HepG2 (cell line): ENCODE data around the gene MTHFD1L. TPM values are rescaled to one million over a fixed set of nuclear protein-coding genes. Genes with fewer than 3 reads are reported as not detected.

Source experiments
- CEBPG ChIP-seq: IDR thresholded peaks from 2 replicates; pipeline ENCODE4 v1.6.1; 2016
- NCOA2 ChIP-seq: sonication (generic); formaldehyde crosslinking; IDR thresholded peaks from 2 replicates; pipeline ENCODE4 v1.8.0; 2022; ENCODE audit warnings: inconsistent platforms
- POLR2G ChIP-seq: fragments of 200-400 bp; formaldehyde crosslinking; IDR thresholded peaks from 2 replicates; pipeline ENCODE4 v1.6.1; 2018; ENCODE audit warnings: mild to moderate bottlenecking, low read depth, low read length, moderate library complexity
- SOX5 ChIP-seq: IDR thresholded peaks from 2 replicates; pipeline ENCODE4 v1.6.1; 2016; ENCODE audit warnings: borderline replicate concordance
- TAF15 ChIP-seq: fragments of 200-400 bp; formaldehyde crosslinking; IDR thresholded peaks from one replicate; pipeline ENCODE4 v1.6.1; 2018; ENCODE audit warnings: mild to moderate bottlenecking, low read depth, low read length; ENCODE audit not compliant: poor library complexity, severe bottlenecking
- TRIM24 ChIP-seq: sonication (generic); formaldehyde crosslinking; IDR thresholded peaks from 2 replicates; pipeline ENCODE4 v1.8.0; 2022; ENCODE audit warnings: mild to moderate bottlenecking, missing genetic modification reagents
- XBP1 ChIP-seq: sonication (generic); formaldehyde crosslinking; IDR thresholded peaks from 2 replicates; pipeline ENCODE4 v1.5.0; 2020; ENCODE audit warnings: missing genetic modification reagents
- ZFX ChIP-seq: sonication (generic); formaldehyde crosslinking; IDR thresholded peaks from 2 replicates; pipeline ENCODE4 v1.4.0; 2020; ENCODE audit warnings: mild to moderate bottlenecking, low read depth, missing genetic modification reagents, moderate library complexity
- ZNF460 ChIP-seq: sonication (generic); formaldehyde crosslinking; IDR thresholded peaks from 2 replicates; pipeline ENCODE4 v1.5.1; 2020; ENCODE audit warnings: missing genetic modification reagents, mild to moderate bottlenecking, borderline replicate concordance
- ZNF549 ChIP-seq: sonication (generic); formaldehyde crosslinking; IDR thresholded peaks from 2 replicates; pipeline ENCODE4 v1.5.0; 2020; ENCODE audit warnings: missing genetic modification reagents
- ZNF766 ChIP-seq: sonication (generic); formaldehyde crosslinking; IDR thresholded peaks from 2 replicates; pipeline ENCODE4 v1.5.0; 2020; ENCODE audit warnings: missing genetic modification reagents, borderline replicate concordance
- ZNF776 ChIP-seq: sonication (generic); formaldehyde crosslinking; IDR thresholded peaks from 2 replicates; pipeline ENCODE4 v1.4.0; 2020; ENCODE audit warnings: mild to moderate bottlenecking, missing genetic modification reagents
- ZSCAN21 ChIP-seq: sonication (generic); formaldehyde crosslinking; IDR thresholded peaks from 2 replicates; pipeline ENCODE4 v1.8.0; 2022; ENCODE audit warnings: mild to moderate bottlenecking, missing genetic modification reagents, moderate library complexity, borderline replicate concordance
- polyA plus RNA-seq, 8 experiments: library from polyadenylated mRNA; depleted of rRNA in 3 of 8; stranded (reverse) in 7 of 8; unstranded in 1 of 8; fragments of >200 nt; fragmentation: Illumina TruSeq in 4 of 8; extraction: Trizol in 4 of 8; gene quantifications; 2 replicates each; pipeline versions ENCODE4 v1.2.1 to v1.2.3, GENCODE V29; 2011 to 2016; ENCODE audit warnings: low read depth in 4 of 8, missing spikeins in 1 of 8, mixed read lengths in 1 of 8; ENCODE audit not compliant: insufficient read depth in 1 of 8
- total RNA-seq, 5 experiments: library from RNA; depleted of rRNA; stranded (reverse); fragments of >200 nt; fragmentation: Illumina TruSeq; extraction: Trizol; gene quantifications; 2 replicates each; pipeline ENCODE4 v1.2.3, GENCODE V29; 2016; ENCODE audit warnings: low read depth in 1 of 5
- TF ChIP-seq, protein P1 (sequence below): sonication (generic); formaldehyde crosslinking; IDR thresholded peaks from 2 replicates; pipeline ENCODE4 v1.4.0; 2020; ENCODE audit warnings: missing genetic modification reagents
- TF ChIP-seq, protein P2 (sequence below): sonication (generic); formaldehyde crosslinking; IDR thresholded peaks from 2 replicates; pipeline ENCODE4 v1.5.1; 2020; ENCODE audit warnings: missing genetic modification reagents, mild to moderate bottlenecking, borderline replicate concordance
- TF ChIP-seq, protein P3 (sequence below): sonication (generic); formaldehyde crosslinking; IDR thresholded peaks from 2 replicates; pipeline ENCODE4 v1.8.1; 2023; ENCODE audit warnings: mild to moderate bottlenecking, missing genetic modification reagents, borderline replicate concordance
- TF ChIP-seq, protein P4 (sequence below): sonication (generic); formaldehyde crosslinking; IDR thresholded peaks from 2 replicates; pipeline ENCODE4 v1.4.0; 2020; ENCODE audit warnings: missing genetic modification reagents
- TF ChIP-seq, protein P5 (sequence below): sonication (generic); formaldehyde crosslinking; IDR thresholded peaks from 2 replicates; pipeline ENCODE4 v1.9.0; 2021; ENCODE audit warnings: missing genetic modification reagents, borderline replicate concordance
- TF ChIP-seq, protein P6 (sequence below): sonication (generic); formaldehyde crosslinking; IDR thresholded peaks from 2 replicates; pipeline ENCODE4 v1.9.0; 2022; ENCODE audit warnings: missing genetic modification reagents, mild to moderate bottlenecking, borderline replicate concordance

MTHFD1L gene
- total and polyA plus RNA-seq, 2 of the 13 experiments (the other 11 are each of a cell fraction or from before 2014, with no cell fraction given) = 24.0 to 39.6 TPM

DNA sequence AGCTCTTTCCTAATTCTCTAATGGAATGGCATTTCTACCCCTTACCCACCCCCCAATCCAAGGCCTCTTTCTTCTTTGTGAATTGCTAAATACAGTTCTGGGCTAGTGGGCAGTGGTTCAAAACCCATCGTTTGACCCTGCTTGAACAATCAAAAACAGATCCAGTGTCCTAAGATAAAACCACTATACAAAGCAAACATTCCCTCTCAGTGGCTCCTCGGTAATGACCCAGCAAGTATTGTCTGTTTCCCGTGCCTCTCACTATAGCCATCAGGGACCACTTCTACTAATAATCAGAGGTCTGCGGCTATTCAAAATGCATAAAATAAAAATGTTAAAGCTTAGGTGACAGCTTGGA, 230.7 kb downstream of the MTHFD1L start (continued):
- TF ChIP-seq, protein P1, sequence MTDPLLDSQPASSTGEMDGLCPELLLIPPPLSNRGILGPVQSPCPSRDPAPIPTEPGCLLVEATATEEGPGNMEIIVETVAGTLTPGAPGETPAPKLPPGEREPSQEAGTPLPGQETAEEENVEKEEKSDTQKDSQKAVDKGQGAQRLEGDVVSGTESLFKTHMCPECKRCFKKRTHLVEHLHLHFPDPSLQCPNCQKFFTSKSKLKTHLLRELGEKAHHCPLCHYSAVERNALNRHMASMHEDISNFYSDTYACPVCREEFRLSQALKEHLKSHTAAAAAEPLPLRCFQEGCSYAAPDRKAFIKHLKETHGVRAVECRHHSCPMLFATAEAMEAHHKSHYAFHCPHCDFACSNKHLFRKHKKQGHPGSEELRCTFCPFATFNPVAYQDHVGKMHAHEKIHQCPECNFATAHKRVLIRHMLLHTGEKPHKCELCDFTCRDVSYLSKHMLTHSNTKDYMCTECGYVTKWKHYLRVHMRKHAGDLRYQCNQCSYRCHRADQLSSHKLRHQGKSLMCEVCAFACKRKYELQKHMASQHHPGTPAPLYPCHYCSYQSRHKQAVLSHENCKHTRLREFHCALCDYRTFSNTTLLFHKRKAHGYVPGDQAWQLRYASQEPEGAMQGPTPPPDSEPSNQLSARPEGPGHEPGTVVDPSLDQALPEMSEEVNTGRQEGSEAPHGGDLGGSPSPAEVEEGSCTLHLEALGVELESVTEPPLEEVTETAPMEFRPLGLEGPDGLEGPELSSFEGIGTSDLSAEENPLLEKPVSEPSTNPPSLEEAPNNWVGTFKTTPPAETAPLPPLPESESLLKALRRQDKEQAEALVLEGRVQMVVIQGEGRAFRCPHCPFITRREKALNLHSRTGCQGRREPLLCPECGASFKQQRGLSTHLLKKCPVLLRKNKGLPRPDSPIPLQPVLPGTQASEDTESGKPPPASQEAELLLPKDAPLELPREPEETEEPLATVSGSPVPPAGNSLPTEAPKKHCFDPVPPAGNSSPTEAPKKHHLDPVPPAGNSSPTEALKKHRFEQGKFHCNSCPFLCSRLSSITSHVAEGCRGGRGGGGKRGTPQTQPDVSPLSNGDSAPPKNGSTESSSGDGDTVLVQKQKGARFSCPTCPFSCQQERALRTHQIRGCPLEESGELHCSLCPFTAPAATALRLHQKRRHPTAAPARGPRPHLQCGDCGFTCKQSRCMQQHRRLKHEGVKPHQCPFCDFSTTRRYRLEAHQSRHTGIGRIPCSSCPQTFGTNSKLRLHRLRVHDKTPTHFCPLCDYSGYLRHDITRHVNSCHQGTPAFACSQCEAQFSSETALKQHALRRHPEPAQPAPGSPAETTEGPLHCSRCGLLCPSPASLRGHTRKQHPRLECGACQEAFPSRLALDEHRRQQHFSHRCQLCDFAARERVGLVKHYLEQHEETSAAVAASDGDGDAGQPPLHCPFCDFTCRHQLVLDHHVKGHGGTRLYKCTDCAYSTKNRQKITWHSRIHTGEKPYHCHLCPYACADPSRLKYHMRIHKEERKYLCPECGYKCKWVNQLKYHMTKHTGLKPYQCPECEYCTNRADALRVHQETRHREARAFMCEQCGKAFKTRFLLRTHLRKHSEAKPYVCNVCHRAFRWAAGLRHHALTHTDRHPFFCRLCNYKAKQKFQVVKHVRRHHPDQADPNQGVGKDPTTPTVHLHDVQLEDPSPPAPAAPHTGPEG (CRISPR knock-in tag) = no peak
- TF ChIP-seq, protein P2, sequence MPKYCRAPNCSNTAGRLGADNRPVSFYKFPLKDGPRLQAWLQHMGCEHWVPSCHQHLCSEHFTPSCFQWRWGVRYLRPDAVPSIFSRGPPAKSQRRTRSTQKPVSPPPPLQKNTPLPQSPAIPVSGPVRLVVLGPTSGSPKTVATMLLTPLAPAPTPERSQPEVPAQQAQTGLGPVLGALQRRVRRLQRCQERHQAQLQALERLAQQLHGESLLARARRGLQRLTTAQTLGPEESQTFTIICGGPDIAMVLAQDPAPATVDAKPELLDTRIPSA (CRISPR knock-in tag) = no peak
- TF ChIP-seq XBP1 (no peak), SOX5 (CRISPR knock-in tag) (peak; percentile 93), ZNF776 (CRISPR knock-in tag) (no peak), ZNF460 (no peak; the same call in 1 of the 2 replicates), CEBPG (CRISPR knock-in tag) (peak; percentile 93), ZNF549 (CRISPR knock-in tag) (no peak), ZNF766 (CRISPR knock-in tag) (no peak), ZSCAN21 (no peak), NCOA2 (CRISPR knock-in tag) (peak; percentile 84), POLR2G (0 out of 2 replicates have a peak, but pooled peaks have one; percentile 31), TRIM24 (CRISPR knock-in tag) (0 out of 2 replicates have a peak, but pooled peaks have one; percentile 41), ZFX (CRISPR knock-in tag) (no peak), TAF15 (no peak)
- TF ChIP-seq, protein P3, sequence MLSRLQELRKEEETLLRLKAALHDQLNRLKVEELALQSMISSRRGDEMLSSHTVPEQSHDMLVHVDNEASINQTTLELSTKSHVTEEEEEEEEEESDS (CRISPR knock-in tag) = 0 out of 2 replicates have a peak, but pooled peaks have one; percentile 18
- TF ChIP-seq, protein P4, sequence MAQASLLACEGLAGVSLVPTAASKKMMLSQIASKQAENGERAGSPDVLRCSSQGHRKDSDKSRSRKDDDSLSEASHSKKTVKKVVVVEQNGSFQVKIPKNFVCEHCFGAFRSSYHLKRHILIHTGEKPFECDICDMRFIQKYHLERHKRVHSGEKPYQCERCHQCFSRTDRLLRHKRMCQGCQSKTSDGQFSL (CRISPR knock-in tag) = no peak
- TF ChIP-seq, protein P5, sequence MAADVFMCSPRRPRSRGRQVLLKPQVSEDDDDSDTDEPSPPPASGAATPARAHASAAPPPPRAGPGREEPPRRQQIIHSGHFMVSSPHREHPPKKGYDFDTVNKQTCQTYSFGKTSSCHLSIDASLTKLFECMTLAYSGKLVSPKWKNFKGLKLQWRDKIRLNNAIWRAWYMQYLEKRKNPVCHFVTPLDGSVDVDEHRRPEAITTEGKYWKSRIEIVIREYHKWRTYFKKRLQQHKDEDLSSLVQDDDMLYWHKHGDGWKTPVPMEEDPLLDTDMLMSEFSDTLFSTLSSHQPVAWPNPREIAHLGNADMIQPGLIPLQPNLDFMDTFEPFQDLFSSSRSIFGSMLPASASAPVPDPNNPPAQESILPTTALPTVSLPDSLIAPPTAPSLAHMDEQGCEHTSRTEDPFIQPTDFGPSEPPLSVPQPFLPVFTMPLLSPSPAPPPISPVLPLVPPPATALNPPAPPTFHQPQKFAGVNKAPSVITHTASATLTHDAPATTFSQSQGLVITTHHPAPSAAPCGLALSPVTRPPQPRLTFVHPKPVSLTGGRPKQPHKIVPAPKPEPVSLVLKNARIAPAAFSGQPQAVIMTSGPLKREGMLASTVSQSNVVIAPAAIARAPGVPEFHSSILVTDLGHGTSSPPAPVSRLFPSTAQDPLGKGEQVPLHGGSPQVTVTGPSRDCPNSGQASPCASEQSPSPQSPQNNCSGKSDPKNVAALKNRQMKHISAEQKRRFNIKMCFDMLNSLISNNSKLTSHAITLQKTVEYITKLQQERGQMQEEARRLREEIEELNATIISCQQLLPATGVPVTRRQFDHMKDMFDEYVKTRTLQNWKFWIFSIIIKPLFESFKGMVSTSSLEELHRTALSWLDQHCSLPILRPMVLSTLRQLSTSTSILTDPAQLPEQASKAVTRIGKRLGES (CRISPR knock-in tag) = no peak
- TF ChIP-seq, protein P6, sequence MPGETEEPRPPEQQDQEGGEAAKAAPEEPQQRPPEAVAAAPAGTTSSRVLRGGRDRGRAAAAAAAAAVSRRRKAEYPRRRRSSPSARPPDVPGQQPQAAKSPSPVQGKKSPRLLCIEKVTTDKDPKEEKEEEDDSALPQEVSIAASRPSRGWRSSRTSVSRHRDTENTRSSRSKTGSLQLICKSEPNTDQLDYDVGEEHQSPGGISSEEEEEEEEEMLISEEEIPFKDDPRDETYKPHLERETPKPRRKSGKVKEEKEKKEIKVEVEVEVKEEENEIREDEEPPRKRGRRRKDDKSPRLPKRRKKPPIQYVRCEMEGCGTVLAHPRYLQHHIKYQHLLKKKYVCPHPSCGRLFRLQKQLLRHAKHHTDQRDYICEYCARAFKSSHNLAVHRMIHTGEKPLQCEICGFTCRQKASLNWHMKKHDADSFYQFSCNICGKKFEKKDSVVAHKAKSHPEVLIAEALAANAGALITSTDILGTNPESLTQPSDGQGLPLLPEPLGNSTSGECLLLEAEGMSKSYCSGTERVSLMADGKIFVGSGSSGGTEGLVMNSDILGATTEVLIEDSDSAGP = no peak
